Endothelial cell of umbilical vein (primary cell): ENCODE measurements around the gene DCAF11.

Experiments used
- CTCF ChIP-seq, 2 donors: IDR thresholded peaks; 1 replicate in 1 of 2; 2 replicates in 1 of 2; pipeline ENCODE4 v1.5.1; 2011; ENCODE audit warnings: low read length in 2 of 2, mild to moderate bottlenecking in 2 of 2, moderate library complexity in 2 of 2, control low read depth in 1 of 2, inconsistent platforms in 1 of 2, low read depth in 1 of 2; ENCODE audit not compliant: insufficient read depth in 1 of 2; ENCODE audit errors: extremely low read depth in 1 of 2
- POLR2A ChIP-seq: IDR thresholded peaks from 2 replicates; pipeline ENCODE4 v1.6.1; 2012; ENCODE audit warnings: low read depth, mild to moderate bottlenecking, control low read depth, low read length

- no peak for TF ChIP-seq CTCF (IDR thresholded peaks at IDR 0.05; ENCODE audit: extremely low read depth in 1 of 2, insufficient read depth in 1 of 2, low read depth in 1 of 2, low read length in 2 of 2)
- TF ChIP-seq POLR2A, result no peak
These were observed 15.4 kb upstream of the DCAF11 start for GRCh38 chr14:24098927-24099813.
